Stimulated activated naive CD4-positive, alpha-beta T cell (primary cell): ENCODE measurements around the gene CD7.

Experiments used
- DNase-seq, 6 experiments: peaks; one replicate each; lab custom pipeline; 2025; lab: John Stamatoyannopoulos, UW

CD7 gene

GRCh38 chr17:82328141-82328993 is 11.0 kb upstream of the CD7 start:
- no peak for DNase-seq

GRCh38 chr17:82327757-82328140 is 10.3 kb upstream of the CD7 start:
- DNase-seq: no peak

- DNase-seq: no peak
Measured at GRCh38 chr17:82327289-82327688, 9.9 kb upstream of the CD7 start.

DNA sequence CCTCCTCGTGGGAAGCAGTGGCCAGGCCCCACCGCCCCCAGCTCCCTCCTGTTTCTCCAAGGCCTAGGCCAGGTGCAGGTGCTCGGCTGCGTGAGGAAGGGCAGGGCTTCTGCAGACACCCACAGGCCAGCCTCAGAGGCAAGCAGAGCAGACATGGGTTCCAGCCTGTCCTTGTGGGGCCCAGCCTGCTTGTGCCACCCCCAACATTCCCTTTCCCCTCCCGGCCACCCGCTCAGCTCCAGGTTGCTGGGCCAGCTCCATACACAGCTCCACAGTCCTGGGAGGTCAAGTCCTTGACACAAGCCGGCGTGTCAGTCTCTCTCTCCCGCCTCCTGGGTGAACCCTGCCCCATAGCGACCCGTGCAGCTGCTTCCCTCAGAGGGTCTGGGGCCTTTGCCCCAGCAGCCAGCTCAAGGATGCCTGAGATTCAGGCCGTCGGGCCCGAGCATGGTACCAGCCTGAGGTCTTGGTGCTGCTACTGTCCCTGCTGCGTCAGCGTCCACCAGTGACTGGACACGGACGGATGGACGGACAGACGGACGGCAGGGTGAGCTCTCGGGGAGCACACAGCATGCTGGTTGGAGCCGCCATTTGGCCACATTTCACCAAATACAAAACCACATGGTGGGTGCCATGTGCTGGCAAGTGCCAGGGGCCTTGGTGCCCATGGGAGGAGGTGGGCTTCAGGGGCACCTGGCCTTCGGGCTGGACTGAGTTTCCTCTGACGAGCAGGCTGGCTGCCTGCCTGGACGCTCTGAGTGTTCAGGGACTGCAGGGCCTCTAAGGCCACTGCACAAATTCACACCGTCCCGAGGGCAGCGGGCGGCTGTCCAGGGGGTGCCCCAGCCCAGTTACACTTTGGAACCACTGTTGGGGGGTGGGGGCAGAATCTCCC is 8.1 kb upstream of the CD7 start:
- no peak for DNase-seq

- DNase-seq: no peak
Measured at GRCh38 chr17:82324566-82325285, 7.3 kb upstream of the CD7 start.

GRCh38 chr17:82323514-82324234 is 6.3 kb upstream of the CD7 start:
- no peak for DNase-seq

GRCh38 chr17:82322526-82323453 is 5.4 kb upstream of the CD7 start:
- no peak for DNase-seq

- peak in 1 of 6 experiments; percentile 28 for DNase-seq
Measured at GRCh38 chr17:82321947-82322466, 4.6 kb upstream of the CD7 start.

DNA sequence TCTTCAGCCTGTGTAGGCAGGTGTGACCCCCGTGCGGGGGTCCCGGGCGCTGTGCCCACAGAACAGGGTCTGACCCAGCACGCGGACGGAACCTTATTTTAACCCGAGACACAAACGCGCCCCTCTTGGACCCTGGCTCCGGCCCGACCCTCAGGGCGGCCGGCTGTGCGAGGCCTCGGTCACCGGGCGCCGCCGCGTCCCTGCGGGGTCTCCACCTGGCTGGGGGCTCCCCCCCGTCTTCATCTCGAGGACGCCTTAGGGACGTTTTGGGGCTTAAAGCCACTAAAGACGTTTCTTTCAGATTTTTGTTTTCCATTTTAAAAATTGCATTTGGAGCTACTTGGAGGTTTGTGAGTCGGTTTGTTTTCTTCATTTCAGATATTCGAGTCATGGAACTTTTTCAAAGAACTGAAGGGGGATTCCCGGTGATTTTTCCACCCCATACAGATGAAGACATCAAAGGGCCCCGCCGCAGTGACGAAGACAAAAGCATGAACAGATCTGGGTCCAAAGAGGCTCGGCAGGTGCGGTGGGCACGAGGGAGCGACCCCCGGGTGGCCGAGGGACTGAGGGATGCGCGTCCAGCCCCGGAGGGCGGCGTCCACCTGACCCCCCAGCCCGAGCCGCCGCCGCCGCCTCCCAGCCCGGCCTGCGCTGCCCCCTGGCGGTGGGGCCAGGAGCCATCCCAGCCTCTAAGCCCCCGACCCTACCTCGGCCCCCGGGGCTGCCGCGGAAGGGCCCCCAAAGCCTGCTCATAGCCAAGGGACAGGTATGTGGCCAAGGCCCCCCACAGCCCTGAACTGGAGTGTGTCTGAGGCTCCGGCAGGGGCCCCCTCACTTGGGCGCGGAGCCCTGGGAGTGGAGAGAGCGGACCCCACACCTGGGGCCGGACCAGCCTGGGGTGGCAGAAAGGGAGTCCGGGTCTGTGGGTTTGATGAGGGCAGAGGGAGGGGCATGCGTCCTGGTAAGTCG is 3.8 kb upstream of the CD7 start:
- peak; percentile 71 to 85 (median 78) for DNase-seq

DNA sequence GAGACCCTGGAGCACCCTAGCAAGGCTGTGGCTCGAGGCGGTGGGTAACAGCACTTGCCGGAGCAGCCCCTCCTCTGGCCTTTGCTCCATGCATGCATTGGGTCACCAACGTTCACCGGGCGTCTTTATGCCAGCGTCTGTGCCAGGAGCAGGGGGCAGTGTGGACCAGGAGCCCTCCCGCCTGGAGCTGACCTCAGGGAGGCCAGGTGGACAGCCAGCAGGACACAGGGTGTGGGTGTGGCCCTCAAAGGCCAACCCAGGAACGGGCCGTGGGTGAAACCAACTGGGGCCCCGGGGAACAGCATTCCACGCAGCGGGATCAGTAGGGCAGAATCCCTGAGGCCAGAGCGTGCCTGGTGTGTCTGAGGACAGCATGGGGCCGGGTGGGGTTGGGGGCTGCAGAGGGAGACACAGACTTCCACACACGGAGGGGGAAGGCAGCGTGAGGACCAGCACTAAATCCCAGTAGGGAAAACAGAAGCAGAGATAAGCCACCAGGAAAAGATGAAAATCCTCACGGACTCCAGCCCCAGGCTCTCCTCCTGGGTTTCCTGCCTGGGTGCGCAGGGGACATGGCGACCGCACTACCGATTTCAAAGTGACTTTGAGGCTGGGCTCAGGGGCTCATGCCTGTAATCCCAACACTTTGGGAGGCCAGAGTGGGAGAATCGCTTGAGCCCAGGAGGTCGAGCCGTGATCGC is 2.9 kb upstream of the CD7 start:
- no peak for DNase-seq

- DNase-seq: no peak
Measured at GRCh38 chr17:82319619-82320062, 2.2 kb upstream of the CD7 start.

DNA sequence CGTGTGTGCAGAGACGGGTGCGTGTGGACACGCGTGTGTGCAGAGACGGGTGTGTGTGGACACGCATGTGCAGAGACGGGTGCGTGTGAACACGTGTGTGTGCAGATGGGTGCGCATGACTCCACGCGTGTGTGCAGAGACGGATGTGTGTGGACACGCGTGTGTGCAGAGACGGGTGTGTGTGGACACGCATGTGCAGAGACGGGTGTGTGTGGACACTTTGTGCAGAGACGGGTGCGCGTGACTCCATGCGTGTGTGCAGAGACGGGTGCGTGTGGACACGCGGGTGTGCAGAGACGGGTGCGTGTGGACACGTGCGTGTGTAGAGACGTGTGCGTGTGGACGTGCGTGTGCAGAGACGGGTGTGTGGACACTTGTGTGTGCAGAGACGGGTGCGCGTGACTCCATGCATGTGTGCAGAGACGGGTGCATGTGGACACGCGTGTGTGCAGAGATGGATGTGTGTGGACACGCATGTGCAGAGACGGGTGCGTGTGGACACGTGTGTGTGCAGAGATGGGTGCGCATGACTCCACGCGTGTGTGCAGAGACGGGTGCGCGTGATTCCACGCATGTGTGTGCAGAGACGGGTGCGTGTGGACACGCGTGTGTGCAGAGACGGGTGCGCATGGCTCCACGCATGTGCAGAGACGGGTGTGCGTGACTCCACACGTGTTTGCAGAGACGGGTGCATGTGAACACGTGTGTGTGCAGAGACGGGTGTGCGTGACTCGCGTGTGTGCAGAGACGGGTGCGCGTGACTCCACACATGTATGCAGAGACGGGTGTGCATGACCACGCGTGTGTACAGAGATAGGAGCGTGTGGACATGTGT is 1.6 kb upstream of the CD7 start:
- DNase-seq: no peak

- no peak for DNase-seq
Measured at GRCh38 chr17:82318169-82318498, 726 bp upstream of the CD7 start.

GRCh38 chr17:82316651-82317393 is 586 bp downstream of the CD7 start:
- DNase-seq: peak in 5 of 6 experiments; percentile 32 to 77 (median 56)

GRCh38 chr17:82315703-82316358 is 1.6 kb downstream of the CD7 start:
- peak; percentile 48 to 68 (median 62) for DNase-seq
